Stimulated activated CD8-positive, alpha-beta memory T cell treated with anti-CD3 and anti-CD28 coated beads, Interleukin-4, amount 100 ng/mL, for 1 hour (primary cell): ENCODE data around the gene CST9.

Source experiments
- DNase-seq, 2 donors: peaks; one replicate each; pipeline ENCODE4 v3.0.0-alpha.2; 2020; ENCODE audit warnings: low read depth in 2 of 2, low spot score in 1 of 2

The CST9 gene

DNA sequence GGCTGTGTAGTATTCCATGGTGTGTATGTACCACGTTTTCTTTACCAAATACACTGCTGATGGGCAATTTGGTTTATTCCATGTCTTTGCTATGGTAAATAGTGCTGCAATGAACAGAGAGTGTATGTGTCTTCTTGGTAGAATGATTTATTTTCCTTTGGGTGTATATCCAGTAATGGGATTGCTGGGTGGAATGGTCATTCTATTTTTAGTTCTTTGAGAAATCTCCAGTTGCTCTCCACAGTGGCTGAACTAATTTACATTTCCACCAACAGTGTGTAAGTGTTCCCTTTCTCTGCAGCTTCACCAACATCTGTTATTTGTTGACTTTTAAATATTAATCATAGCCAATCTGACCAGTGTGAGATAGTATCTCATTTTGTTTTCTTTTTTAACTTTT lies 51.3 kb downstream of the CST9 start:
- DNase-seq: no peak
